ENCODE data around the gene NARF. TPM values are rescaled to one million over a fixed set of nuclear protein-coding genes. Genes with fewer than 3 reads are reported as not detected.

The NARF gene
- total and polyA plus RNA-seq, 2 donors (not counting 3 experiments of a cell fraction or from before 2014, with no cell fraction given), result 83.4 to 158 TPM

GRCh38 chr17:82495844-82496528 is 37.4 kb downstream of the NARF start:
- Histone ChIP-seq H3K9me3 (replicated peaks; ENCODE audit: control insufficient read depth, insufficient read depth, low read length) (no peaks in the 10 kb centered on the region), H3K27ac (ENCODE audit: insufficient read depth, low read depth, low read length) (no peak overlapping the region), H3K36me3 (ENCODE audit: control insufficient read depth in 2 of 2, extremely low read depth in 1 of 2, insufficient read depth in 2 of 2, low read length in 2 of 2) (no peaks in the 10 kb centered on the region), H3K9me1 (replicated peaks; ENCODE audit: control insufficient read depth, extremely low read depth, insufficient read depth, low read length) (no peaks in the 10 kb centered on the region), H3K4me2 (ENCODE audit: insufficient read depth, low read length) (no peak overlapping the region), H3K4me3 (replicated peaks in 1 of 3; ENCODE audit: insufficient read depth in 1 of 3, low read depth in 1 of 3, low read length in 3 of 3) (no peak overlapping the region), H3K9ac (replicated peaks; ENCODE audit: extremely low read depth, insufficient read depth, low read length) (no peak overlapping the region), H4K20me1 (replicated peaks; ENCODE audit: control insufficient read depth, extremely low read depth, insufficient read depth, low read length) (no peaks in the 10 kb centered on the region), H2AFZ (ENCODE audit: low read depth, low read length) (no peak overlapping the region), H3K79me2 (ENCODE audit: control insufficient read depth, insufficient read depth, low read length) (no peaks in the 10 kb centered on the region), H3K27me3 (ENCODE audit: control insufficient read depth in 2 of 2, insufficient read depth in 2 of 2, low read length in 2 of 2) (peaks cover 0 to 2% of the 10 kb centered on the region in 2 experiments), H3K4me1 (ENCODE audit: control insufficient read depth, extremely low read depth, insufficient read depth, low read length) (peaks cover 8% of the 10 kb centered on the region)
- DNase-seq (ENCODE audit: low read depth, low spot score) (no peak), FAIRE-seq (no peak)
- no TSS peak for BruUV-seq (replicated peaks)
- TF ChIP-seq FOS (IDR thresholded peaks at IDR 0.05; ENCODE audit: borderline replicate concordance, insufficient read depth, low read length) (no peak), CTCF (IDR thresholded peaks at IDR 0.05; ENCODE audit: extremely low read depth in 1 of 2, insufficient read depth in 1 of 2, low read depth in 1 of 2, low read length in 2 of 2) (no peak), GATA2 (IDR thresholded peaks at IDR 0.05; ENCODE audit: insufficient read depth, insufficient read length, low read depth, low read length) (no peak), POLR2A (IDR thresholded peaks at IDR 0.05; ENCODE audit: low read depth, low read length) (no peak), MYC (IDR thresholded peaks at IDR 0.05; ENCODE audit: low read depth, low read length) (no peak), MAX (IDR thresholded peaks at IDR 0.05; ENCODE audit: insufficient read depth, insufficient read length) (no peak), EZH2 (IDR thresholded peaks at IDR 0.05; ENCODE audit: borderline replicate concordance, low read depth, low read length, severe bottlenecking) (no peak), POLR2AphosphoS5 (IDR thresholded peaks at IDR 0.05; ENCODE audit: insufficient read depth, low read depth, low read length) (no peak), JUN (IDR thresholded peaks at IDR 0.05; ENCODE audit: borderline replicate concordance, insufficient read depth, insufficient read length, low read depth) (no peak)
- intact Hi-C loops (cut with micrococcal nuclease) (loop anchor here (2.0 kb wide), 1 partner anchor 45 kb away; the partner anchor contains the start of gene CYBC1), dilution Hi-C loops (cut with MboI; ENCODE audit: extremely low pct_ligation_motif_present, low sequenced_read_pairs) (no loop called here)
- CTCF ChIA-PET, result interaction anchor here (0.6 to 2.6 kb wide), 6 partner anchors 24 to 58 kb away, joined by 3 to 6 read pairs (median 3); partner anchors contain the start of gene FOXK2
- POLR2A ChIA-PET, result no interaction called here

All from endothelial cell of umbilical vein (primary cell).